Measurements from ENCODE around the gene PPP1CC. TPM values are rescaled to one million over a fixed set of nuclear protein-coding genes. Genes with fewer than 3 reads are reported as not detected.

The PPP1CC gene
- total RNA-seq, 4 donors from 2014 or later, result 74.5 to 96.4 (median 83.9) TPM

- peaks cover 0 to 12% (median 0%) of the 10 kb centered on the region in 3 donors for H3K36me3 ChIP-seq
- peaks cover 0 to 9% (median 0%) of the 10 kb centered on the region in 4 donors for H3K9me3 ChIP-seq
- H3K27ac ChIP-seq, result peak overlapping the region in 2 of 4 donors; percentile 21 to 39
- TF ChIP-seq POLR2A (IDR thresholded peaks at IDR 0.05) (no peak), EP300 (IDR thresholded peaks at IDR 0.05) (peak in 1 of 2 donors; percentile 32)
- TF ChIP-seq, protein P1, sequence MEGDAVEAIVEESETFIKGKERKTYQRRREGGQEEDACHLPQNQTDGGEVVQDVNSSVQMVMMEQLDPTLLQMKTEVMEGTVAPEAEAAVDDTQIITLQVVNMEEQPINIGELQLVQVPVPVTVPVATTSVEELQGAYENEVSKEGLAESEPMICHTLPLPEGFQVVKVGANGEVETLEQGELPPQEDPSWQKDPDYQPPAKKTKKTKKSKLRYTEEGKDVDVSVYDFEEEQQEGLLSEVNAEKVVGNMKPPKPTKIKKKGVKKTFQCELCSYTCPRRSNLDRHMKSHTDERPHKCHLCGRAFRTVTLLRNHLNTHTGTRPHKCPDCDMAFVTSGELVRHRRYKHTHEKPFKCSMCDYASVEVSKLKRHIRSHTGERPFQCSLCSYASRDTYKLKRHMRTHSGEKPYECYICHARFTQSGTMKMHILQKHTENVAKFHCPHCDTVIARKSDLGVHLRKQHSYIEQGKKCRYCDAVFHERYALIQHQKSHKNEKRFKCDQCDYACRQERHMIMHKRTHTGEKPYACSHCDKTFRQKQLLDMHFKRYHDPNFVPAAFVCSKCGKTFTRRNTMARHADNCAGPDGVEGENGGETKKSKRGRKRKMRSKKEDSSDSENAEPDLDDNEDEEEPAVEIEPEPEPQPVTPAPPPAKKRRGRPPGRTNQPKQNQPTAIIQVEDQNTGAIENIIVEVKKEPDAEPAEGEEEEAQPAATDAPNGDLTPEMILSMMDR (IDR thresholded peaks at IDR 0.05), result no peak
- 63 to 77% methylated on average over 5 of the region's 5 CpGs for WGBS, 2 donors
- no peak for DNase-seq (ENCODE audit: low spot score in 2 of 2)
- no peak overlapping the region for H3K4me3 ChIP-seq
- H3K4me1 ChIP-seq, result peaks cover 0 to 14% (median 0%) of the 10 kb centered on the region in 4 donors
- H3K27me3 ChIP-seq, result no peaks in the 10 kb centered on the region
These were observed 65.3 kb downstream of the PPP1CC start for GRCh38 chr12:110677206-110677911.

DNA sequence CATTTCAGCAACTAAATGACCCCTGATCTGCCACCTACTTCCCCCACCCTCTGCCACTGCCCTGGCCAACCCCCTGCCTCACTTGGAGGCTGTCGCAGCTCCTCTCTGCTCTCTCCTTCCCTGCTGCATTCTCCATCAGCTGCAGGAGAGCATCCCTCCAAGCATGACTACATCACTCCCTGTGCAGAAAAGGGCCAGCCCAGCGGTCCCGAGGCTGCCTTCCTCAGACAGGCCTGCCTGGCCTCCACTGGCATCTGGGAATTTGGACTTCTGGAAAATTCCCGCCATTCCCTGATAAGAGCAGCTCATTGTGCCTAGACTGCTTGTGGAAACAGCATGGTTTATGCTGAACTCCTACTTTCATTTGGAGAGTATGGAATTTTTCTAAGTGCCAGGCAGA, 66.5 kb downstream of the PPP1CC start:
- TF ChIP-seq, protein P1 (IDR thresholded peaks at IDR 0.05), result no peak
- TF ChIP-seq POLR2A (IDR thresholded peaks at IDR 0.05) (no peak), EP300 (IDR thresholded peaks at IDR 0.05) (no peak)
- H3K36me3 ChIP-seq, result no peaks in the 10 kb centered on the region
- H3K27ac ChIP-seq, result no peak overlapping the region
- H3K9me3 ChIP-seq, result peaks cover 0 to 9% (median 0%) of the 10 kb centered on the region in 4 donors
- WGBS, 2 donors, result 83 to 84% methylated on average over 4 of the region's 4 CpGs
- peaks cover 0 to 14% (median 0%) of the 10 kb centered on the region in 4 donors for H3K4me1 ChIP-seq
- H3K27me3 ChIP-seq, result no peaks in the 10 kb centered on the region
- no peak overlapping the region for H3K4me3 ChIP-seq
- no peak for DNase-seq (ENCODE audit: low spot score in 2 of 2)

- H3K4me1 ChIP-seq, result no peaks in the 10 kb centered on the region
- peaks cover 0 to 37% (median 0%) of the 10 kb centered on the region in 3 donors for H3K36me3 ChIP-seq
- TF ChIP-seq EP300 (IDR thresholded peaks at IDR 0.05) (no peak), POLR2A (IDR thresholded peaks at IDR 0.05) (no peak)
- TF ChIP-seq, protein P1 (IDR thresholded peaks at IDR 0.05), result no peak
- H3K27me3 ChIP-seq, result no peaks in the 10 kb centered on the region
- peaks cover 0 to 24% (median under 1%) of the 10 kb centered on the region in 4 donors for H3K9me3 ChIP-seq
- 59 to 63% methylated on average over 4 of the region's 4 CpGs for WGBS, 2 donors
- no peak overlapping the region for H3K4me3 ChIP-seq
- no peak for DNase-seq (ENCODE audit: low spot score in 2 of 2)
- H3K27ac ChIP-seq, result no peak overlapping the region
These were observed 72.5 kb downstream of the PPP1CC start for GRCh38 chr12:110670161-110670701.

Other genes starting within 250 kb of the PPP1CC start
- gene VPS29, start 240.8 kb downstream of the PPP1CC start, total RNA-seq, result 100 to 1,000 TPM in 1 of 4 donors, 10 to 100 TPM in 3; 66.6 to 142 (median 82.9) TPM
- 1 to 10 TPM in 1 of 4 donors, under 1 TPM in 3; 0.30 to 2.4 (median 0.71) TPM for gene RAD9B, start 240.6 kb downstream of the PPP1CC start, total RNA-seq
- 10 to 100 TPM; 21.6 to 23.6 (median 23.1) TPM for gene PPTC7, start 159.6 kb downstream of the PPP1CC start, total RNA-seq
- 10 to 100 TPM; 45.0 to 71.2 (median 64.5) TPM for gene TCTN1, start 128.8 kb downstream of the PPP1CC start, total RNA-seq
- gene HVCN1, start 53.8 kb downstream of the PPP1CC start, total RNA-seq, result 10 to 100 TPM in 2 of 4 donors, 1 to 10 TPM in 2; 4.5 to 13.8 (median 9.6) TPM
- not detected for gene CCDC63, start 104.1 kb upstream of the PPP1CC start, total RNA-seq
- not detected for gene MYL2, start 177.7 kb upstream of the PPP1CC start, total RNA-seq